SW480 (cell line): ENCODE data around the gene PROSER3.

Experiments used
- DNase-seq: peaks from one replicate; pipeline ENCODE4 v3.0.0-alpha.2; 2016; ENCODE audit warnings: low spot score

The PROSER3 gene

DNA sequence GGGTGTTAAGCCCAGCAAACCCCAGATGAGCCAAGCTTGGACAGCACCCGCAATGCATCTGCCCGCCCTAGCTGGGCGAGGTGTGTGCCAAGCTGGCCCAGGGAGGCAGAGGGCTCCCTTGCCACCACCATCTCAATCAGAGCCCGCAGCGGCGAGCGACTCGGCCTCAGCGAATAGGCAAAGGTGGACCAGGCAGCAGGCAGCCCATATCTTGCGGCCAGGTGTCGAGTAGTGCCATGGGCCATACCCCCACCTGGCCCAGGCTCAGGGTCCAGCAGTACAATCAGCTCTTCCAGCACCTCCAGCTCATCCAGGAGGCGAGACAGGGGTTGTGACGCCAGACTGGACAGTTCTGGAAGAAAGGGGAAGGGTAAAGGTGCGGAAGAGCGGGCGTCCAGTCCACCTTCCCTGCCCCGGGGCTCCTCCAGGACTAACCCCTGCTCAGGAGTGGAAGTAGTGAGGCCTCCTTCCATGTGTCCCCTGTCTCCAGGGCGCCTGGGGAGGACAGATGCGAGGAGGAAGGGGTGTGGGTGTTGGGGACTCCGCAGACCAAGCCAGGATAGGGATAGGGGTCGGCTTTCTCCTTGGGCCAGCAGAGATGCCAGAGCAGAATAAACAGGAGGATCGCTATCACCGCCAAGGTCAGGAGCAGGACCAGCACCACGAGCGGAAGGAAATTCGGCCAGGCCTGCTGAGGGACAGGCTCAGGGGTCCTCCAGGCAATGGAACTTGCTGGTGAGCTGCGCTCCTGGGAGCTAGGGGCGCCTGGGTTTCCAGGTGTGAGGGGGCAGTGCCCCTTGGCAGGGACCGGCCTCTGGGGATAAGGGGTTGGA is 18.5 kb upstream of the PROSER3 start:
- DNase-seq = no peak

- no peak for DNase-seq
Observed at GRCh38 chr19:35740108-35740422, 17.9 kb upstream of the PROSER3 start.

DNA sequence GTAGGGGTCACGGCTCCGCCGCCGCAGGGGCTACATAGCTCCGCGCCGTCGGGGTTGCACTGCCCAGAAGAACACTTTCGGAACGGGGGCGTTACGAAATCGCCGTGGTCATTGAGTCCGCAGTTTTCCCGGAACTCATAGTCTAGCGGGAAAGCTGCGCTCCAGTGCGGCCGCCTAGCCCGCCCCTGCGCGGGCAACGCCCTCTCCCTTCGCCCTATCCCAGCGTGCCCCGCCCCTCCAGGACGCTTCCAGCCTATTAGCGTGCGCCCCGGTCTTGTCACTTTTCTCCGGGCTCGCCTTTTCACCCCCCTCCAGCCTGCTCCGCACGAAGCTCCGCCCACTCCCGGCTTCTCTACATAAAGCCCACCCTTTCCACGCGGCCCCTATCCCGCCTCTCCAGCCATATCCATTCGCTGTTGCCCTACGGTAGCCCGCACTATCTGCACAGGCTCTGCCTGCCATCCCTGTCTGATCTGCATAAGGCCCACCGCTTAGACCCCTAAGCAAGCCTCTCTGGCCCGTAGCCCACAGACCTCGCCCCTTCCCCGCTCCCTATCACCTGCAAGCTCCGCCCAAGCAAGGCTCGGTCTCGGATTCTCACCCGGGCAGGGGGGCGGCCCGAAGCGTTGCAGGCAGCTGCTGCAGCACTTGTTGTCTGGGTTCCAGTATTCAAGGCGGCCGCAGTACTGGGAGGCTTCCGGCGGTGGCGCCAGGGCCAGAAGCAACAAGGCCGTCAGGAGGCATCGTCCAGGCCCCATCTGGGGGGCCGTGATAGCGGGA is 17.4 kb upstream of the PROSER3 start:
- DNase-seq = peak; percentile 99

- DNase-seq = no peak
Observed at GRCh38 chr19:35741203-35741515, 16.8 kb upstream of the PROSER3 start.

GRCh38 chr19:35742121-35742724 is 15.8 kb upstream of the PROSER3 start, which contains the start of gene IGFLR1:
Gene IGFLR1 (minus strand): TSS chr19:35742452. CDS start chr19:35741180, 1,272 bp downstream.
- no peak for DNase-seq

DNA sequence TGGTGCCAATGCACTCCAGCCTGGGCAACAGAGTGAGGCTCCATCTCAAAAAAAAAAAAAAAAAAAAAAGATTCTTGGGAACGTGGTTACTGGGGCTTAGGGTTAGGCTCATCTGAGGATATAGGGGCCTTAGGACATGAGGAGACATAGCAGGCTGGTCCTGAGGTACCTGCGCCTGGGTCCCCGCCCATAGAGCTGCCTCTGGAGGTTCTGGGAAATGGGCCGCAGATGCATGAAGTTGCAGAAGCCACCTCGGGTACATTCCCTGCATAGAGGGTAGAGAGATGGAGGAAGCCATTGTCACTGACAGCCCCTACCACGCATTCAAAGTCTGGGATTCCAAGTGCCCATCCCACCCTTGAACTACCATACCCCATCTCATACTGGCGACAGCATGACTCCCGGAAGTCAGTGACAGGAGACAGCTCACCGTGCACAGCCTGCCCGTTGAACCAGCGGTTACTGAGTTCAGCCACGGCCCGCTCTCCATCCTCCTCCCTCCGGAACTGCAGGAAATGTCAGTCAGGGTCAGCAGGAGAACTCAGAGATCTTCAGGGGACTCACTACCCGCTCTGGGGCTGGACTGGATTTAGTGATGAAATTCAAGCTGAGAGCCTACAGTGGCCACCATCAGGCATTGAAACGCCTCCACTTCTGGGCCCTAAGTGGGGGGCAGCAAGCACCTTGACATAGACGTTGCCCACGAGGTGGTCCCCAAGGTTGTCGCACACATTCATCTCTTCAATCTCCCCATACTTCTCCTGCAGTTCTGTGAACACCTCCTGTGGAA is 14.1 kb upstream of the PROSER3 start:
- DNase-seq = no peak

DNA sequence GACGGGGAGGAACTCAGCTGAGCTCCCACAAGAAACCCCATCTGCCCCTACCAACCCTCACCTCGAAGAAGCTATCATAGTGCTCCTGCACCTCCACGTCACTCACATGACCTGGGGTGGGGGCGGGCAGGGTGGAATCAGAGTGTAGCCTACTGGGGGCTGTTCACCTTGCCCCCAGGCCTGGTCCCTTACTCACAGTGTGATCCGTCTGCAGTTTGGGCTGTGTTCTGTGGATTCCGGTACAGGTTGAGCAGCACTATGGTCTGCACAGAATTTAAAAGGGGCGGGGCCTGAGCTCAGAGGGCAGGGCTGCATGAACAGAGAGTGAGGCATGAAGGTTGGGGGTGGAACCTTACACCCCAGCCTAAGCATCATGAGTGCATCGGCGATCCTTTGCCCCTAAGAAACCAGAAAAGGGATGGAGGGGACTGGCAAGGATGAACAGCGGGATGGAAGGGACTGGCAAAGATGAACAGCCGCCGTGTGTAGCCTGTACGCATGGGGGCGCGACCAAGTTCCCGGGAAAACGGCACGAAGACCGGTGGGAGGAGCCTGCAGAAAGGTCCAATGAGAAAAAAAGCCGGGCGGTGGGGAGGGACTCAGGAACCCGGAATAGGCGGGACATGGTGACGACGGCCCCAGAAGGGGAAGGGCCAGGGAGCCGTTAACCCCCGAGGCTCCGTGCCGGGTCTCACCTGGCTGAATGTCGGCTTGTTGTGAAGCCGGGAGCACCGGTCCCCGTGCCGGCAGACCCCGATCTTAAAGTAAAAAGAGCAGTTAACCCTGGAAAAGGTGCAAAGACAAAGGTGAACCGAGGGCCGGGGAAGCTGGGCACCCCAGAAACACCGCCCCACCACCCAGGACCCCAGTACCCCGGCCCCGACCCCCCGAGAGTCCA is 13.3 kb upstream of the PROSER3 start:
- peak; percentile 99 for DNase-seq

- peak; percentile 100 for DNase-seq
Observed at GRCh38 chr19:35745328-35746086, 12.5 kb upstream of the PROSER3 start, which contains the start of the genes PSENEN and U2AF1L4. Gene PSENEN (plus strand): TSS chr19:35745651. CDS start chr19:35745931, 280 bp downstream. Gene U2AF1L4 (minus strand): TSS chr19:35745418. CDS start chr19:35745391, 27 bp downstream.

DNA sequence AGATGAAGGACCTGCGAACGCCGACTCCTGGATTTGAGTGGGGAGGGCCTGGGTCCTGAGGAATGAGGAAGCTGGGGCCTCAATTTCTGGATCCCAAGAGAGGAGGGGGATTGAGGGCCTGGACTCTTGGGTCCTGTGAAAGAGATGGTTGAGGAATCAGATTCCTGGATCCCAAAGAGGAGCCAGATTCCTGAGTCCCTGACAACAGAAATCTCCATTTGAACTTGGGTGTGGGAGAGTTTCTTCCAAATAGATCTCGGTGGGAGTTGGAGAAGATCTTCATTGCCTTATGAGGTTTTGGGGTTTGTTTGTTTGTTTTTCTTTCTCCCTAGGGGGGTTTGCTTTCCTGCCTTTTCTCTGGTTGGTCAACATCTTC is 11.9 kb upstream of the PROSER3 start:
- DNase-seq = no peak

DNA sequence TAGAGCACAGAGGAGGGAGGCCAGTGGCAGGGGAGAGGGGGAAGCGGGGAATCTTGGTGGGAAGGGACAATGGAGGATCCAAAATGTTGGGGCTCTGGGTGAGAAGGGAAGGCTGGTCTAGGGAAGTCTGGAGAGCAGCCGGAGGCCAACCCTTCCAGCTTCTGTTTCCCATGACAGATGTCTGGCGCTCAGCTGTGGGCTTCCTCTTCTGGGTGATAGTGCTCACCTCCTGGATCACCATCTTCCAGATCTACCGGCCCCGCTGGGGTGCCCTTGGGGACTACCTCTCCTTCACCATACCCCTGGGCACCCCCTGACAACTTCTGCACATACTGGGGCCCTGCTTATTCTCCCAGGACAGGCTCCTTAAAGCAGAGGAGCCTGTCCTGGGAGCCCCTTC is 11.4 kb upstream of the PROSER3 start:
- DNase-seq = no peak

- DNase-seq = peak; percentile 100
Observed at GRCh38 chr19:35748106-35749020, 9.6 kb upstream of the PROSER3 start, which contains the start of gene LIN37. Gene LIN37 (plus strand): TSS chr19:35748576. CDS start chr19:35748725, 149 bp downstream.

- DNase-seq = no peak
Observed at GRCh38 chr19:35750167-35750566, 7.8 kb upstream of the PROSER3 start.

GRCh38 chr19:35751839-35752745 is 5.9 kb upstream of the PROSER3 start:
- DNase-seq = no peak

DNA sequence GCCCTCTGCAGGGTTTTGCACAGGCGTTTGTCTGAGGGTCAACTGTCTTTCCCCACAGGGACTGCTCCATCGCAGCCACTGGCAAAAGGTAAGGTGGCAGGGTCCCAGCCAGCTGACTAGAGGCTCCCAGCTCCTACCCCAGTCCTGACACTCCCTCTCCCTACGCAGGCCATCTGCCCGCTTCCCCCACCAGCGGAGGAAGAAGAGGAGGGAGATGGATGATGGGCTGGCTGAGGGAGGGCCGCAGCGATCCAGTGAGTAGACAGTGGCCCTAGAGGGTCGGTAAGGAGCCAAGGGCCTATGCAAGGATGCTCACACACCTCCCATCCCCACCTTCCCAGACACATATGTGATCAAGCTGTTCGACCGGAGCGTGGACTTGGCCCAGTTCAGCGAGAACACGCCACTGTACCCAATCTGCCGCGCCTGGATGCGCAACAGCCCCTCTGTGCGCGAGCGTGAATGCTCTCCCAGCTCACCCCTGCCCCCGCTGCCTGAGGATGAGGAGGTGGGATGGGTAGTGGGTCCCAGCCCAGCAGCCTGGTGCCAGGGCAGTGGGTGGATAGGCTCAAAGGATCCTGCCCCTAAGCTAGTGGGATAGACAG is 5.1 kb upstream of the PROSER3 start:
- DNase-seq = no peak

DNA sequence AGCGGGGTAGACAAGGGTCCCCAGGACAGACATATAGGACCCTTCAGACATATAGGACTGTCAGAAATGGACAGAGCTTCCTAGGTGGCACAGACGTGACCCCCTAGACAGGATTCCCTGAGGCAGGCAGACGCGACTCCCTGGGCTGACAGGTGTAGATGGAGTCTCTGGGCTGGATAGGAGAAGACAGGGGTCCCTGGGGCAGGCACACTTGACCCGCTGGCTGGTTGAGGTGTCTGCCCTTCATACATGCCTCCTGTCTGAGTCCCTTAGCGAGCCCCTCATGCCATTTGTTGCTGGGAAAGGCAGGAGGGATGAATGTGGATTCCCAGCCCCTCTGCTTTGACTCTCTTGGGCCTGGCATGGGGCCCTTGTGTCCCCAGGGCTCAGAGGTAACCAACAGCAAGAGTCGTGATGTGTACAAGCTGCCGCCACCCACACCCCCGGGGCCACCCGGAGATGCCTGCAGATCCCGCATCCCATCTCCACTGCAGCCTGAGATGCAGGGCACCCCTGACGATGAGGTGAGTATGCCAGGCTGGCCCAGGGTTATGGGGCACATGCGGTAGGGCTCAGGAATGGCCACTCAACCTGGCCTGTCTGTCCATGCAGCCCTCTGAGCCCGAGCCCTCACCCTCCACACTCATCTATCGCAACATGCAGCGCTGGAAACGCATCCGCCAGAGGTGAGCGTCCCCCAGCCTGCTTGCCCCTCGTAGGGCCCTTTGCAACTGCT is 4.2 kb upstream of the PROSER3 start:
- no peak for DNase-seq

DNA sequence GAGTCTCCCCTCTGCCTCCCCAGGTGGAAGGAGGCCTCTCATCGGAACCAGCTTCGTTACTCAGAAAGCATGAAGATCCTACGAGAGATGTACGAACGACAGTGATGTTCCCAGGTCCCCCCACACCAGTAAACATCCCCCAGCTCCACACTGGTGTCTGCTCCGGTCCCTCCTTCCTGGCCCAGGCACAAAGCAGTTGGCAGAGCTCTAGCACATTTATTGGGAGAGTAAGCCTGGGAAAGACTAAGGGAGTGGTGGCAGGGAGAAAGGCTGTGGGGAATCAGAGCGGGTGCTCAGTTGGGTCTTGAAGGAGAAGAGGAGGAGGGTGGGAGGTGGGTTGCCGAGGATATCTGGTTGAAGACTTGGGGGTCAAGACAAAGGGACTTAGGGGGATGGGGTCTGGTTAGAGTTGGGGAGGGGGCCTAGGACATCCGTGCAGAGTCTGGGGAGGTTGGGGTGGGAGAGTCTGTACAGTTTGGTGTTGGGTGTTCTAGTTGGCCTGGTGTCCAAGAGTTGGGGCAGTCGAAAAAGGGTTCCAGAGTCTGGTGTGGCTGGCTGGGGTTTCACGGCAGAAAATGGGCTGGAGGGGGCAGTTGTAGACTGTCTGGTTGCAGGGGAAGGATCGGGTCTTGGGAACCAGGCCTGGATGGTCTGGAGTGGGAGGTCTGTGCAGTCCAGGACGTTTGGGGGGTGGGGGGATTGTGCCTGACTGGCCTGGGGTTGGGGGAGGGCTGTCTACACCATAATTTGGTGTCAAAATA is 3.4 kb upstream of the PROSER3 start:
- no peak for DNase-seq
